Measurements from ENCODE around the gene E2F2. TPM values are rescaled to one million over a fixed set of nuclear protein-coding genes. Genes with fewer than 3 reads are reported as not detected.
A peak's percentile ranks its signal among the peaks of the same experiment; 100 is the strongest.

E2F2 gene
- total RNA-seq, 2 donors from 2014 or later = 0.14 to 0.35 TPM

GRCh38 chr1:23530087-23530746 lies 816 bp downstream of the E2F2 start:
- Histone ChIP-seq H3K4me1 (ENCODE audit: control insufficient read depth in 1 of 2, low read depth in 2 of 2) (peaks cover 13 to 26% of the 10 kb centered on the region in 2 donors), H3K4me3 (peak overlapping the region; percentile 76), H3K9me3 (no peaks in the 10 kb centered on the region), H3K27me3 (replicated peaks; ENCODE audit: insufficient read depth) (no peaks in the 10 kb centered on the region), H3K36me3 (no peaks in the 10 kb centered on the region), H3K27ac (no peak overlapping the region)
- DNase-seq (ENCODE audit: low spot score) (no peak), ATAC-seq (ENCODE audit: insufficient number of reproducible peaks, low FRiP score, low read depth) (no peak)
- TF ChIP-seq, protein P1, sequence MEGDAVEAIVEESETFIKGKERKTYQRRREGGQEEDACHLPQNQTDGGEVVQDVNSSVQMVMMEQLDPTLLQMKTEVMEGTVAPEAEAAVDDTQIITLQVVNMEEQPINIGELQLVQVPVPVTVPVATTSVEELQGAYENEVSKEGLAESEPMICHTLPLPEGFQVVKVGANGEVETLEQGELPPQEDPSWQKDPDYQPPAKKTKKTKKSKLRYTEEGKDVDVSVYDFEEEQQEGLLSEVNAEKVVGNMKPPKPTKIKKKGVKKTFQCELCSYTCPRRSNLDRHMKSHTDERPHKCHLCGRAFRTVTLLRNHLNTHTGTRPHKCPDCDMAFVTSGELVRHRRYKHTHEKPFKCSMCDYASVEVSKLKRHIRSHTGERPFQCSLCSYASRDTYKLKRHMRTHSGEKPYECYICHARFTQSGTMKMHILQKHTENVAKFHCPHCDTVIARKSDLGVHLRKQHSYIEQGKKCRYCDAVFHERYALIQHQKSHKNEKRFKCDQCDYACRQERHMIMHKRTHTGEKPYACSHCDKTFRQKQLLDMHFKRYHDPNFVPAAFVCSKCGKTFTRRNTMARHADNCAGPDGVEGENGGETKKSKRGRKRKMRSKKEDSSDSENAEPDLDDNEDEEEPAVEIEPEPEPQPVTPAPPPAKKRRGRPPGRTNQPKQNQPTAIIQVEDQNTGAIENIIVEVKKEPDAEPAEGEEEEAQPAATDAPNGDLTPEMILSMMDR (IDR thresholded peaks at IDR 0.05) = no peak

- TF ChIP-seq, protein P1 (IDR thresholded peaks at IDR 0.05) = no peak
- no peaks in the 10 kb centered on the region for H3K36me3 ChIP-seq
- no peaks in the 10 kb centered on the region for H3K27me3 ChIP-seq (replicated peaks; ENCODE audit: insufficient read depth)
- DNase-seq (ENCODE audit: low spot score) = no peak
- no peak overlapping the region for H3K27ac ChIP-seq
- no peak for ATAC-seq (ENCODE audit: insufficient number of reproducible peaks, low FRiP score, low read depth)
- H3K9me3 ChIP-seq = no peaks in the 10 kb centered on the region
- peaks cover 13 to 26% of the 10 kb centered on the region in 2 donors for H3K4me1 ChIP-seq (ENCODE audit: control insufficient read depth in 1 of 2, low read depth in 2 of 2)
- no peak overlapping the region for H3K4me3 ChIP-seq
Observed at GRCh38 chr1:23529146-23530086, 1.6 kb downstream of the E2F2 start.

DNA sequence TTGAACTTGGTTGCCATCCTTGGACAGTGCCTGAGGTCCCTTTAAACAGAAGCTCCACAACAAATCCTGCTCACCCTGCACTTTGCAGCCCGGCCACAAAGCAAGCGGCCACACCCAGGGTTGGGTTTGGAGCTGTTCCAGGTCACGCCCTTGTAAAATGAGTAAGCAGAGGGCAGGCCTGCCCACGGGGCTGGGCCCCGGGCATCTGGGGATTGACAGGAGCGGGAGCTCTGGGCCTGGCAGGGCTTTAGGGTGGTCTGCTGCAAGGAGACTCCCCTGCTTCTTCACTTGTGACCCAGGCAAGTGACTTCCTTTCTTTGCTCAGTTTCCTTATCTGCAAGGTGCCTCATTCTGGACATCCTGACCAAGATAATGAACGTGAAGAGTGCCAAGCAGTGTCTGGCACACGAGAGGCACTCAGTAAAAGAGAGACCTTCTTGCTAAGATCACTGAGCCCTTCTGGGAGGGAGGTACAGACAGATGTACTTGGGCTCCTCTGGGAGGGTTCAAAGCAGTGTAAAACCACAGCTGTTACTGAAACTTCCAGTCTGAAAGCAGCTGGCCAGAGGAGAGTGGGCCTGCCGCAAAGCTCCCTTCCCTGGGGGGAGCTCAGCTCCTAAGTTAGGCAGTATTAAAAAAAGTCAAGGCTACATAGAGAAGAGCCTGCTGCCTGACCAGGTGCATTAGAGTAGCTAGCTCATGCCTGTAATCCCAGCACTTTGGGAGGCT lies 2.6 kb downstream of the E2F2 start:
- Histone ChIP-seq H3K36me3 (no peaks in the 10 kb centered on the region), H3K4me3 (no peak overlapping the region), H3K27ac (no peak overlapping the region), H3K4me1 (ENCODE audit: control insufficient read depth in 1 of 2, low read depth in 2 of 2) (peaks cover 13 to 26% of the 10 kb centered on the region in 2 donors), H3K27me3 (replicated peaks; ENCODE audit: insufficient read depth) (no peaks in the 10 kb centered on the region), H3K9me3 (no peaks in the 10 kb centered on the region)
- ATAC-seq (ENCODE audit: insufficient number of reproducible peaks, low FRiP score, low read depth) (no peak), DNase-seq (ENCODE audit: low spot score) (peak; percentile 21)
- TF ChIP-seq, protein P1 (IDR thresholded peaks at IDR 0.05) = no peak

- ATAC-seq (ENCODE audit: insufficient number of reproducible peaks, low FRiP score, low read depth) (no peak), DNase-seq (ENCODE audit: low spot score) (no peak)
- H3K4me3 ChIP-seq = no peak overlapping the region
- H3K36me3 ChIP-seq = no peaks in the 10 kb centered on the region
- H3K4me1 ChIP-seq (ENCODE audit: control insufficient read depth in 1 of 2, low read depth in 2 of 2) = peaks cover 13 to 26% of the 10 kb centered on the region in 2 donors
- TF ChIP-seq, protein P1 (IDR thresholded peaks at IDR 0.05) = no peak
- no peaks in the 10 kb centered on the region for H3K27me3 ChIP-seq (replicated peaks; ENCODE audit: insufficient read depth)
- H3K9me3 ChIP-seq = no peaks in the 10 kb centered on the region
- no peak overlapping the region for H3K27ac ChIP-seq
Observed at GRCh38 chr1:23527900-23528249, 3.2 kb downstream of the E2F2 start.

DNA sequence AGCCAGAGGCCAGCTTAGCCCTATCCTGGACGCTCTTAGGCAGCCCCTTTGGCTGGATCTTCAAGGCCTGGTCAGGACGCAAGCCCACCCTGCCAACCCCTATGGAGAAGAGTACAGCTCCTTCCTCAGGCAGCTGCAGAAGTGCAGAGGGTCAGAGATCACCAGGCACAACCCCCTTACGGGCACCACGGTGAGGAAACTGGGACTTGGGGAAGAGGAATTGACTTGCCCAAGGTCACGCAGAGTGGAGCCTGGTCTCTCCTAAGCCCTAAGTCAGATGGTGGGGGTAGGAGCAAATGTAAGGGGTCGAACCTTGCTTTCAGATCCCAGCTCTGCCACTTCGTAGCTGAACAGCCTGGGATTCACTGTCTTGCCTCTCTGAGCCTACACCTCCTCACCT lies 3.7 kb downstream of the E2F2 start:
- TF ChIP-seq, protein P1 (IDR thresholded peaks at IDR 0.05) = no peak
- Histone ChIP-seq H3K9me3 (no peaks in the 10 kb centered on the region), H3K4me3 (no peak overlapping the region), H3K27ac (no peak overlapping the region), H3K27me3 (replicated peaks; ENCODE audit: insufficient read depth) (no peaks in the 10 kb centered on the region), H3K36me3 (no peaks in the 10 kb centered on the region), H3K4me1 (ENCODE audit: control insufficient read depth in 1 of 2, low read depth in 2 of 2) (peaks cover 13 to 26% of the 10 kb centered on the region in 2 donors)
- DNase-seq (ENCODE audit: low spot score) = no peak
- ATAC-seq (ENCODE audit: insufficient number of reproducible peaks, low FRiP score, low read depth) = no peak

All from thoracic aorta (tissue), 2 donors.